ENCODE data around the gene FAM120A.

- TF ChIP-seq, protein P1, sequence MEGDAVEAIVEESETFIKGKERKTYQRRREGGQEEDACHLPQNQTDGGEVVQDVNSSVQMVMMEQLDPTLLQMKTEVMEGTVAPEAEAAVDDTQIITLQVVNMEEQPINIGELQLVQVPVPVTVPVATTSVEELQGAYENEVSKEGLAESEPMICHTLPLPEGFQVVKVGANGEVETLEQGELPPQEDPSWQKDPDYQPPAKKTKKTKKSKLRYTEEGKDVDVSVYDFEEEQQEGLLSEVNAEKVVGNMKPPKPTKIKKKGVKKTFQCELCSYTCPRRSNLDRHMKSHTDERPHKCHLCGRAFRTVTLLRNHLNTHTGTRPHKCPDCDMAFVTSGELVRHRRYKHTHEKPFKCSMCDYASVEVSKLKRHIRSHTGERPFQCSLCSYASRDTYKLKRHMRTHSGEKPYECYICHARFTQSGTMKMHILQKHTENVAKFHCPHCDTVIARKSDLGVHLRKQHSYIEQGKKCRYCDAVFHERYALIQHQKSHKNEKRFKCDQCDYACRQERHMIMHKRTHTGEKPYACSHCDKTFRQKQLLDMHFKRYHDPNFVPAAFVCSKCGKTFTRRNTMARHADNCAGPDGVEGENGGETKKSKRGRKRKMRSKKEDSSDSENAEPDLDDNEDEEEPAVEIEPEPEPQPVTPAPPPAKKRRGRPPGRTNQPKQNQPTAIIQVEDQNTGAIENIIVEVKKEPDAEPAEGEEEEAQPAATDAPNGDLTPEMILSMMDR (conservative IDR thresholded peaks at IDR 0.05; ENCODE audit: low read depth, low read length) = no peak
- TF ChIP-seq EZH2 (IDR thresholded peaks at IDR 0.05; ENCODE audit: low read length, unreplicated experiment) = no peak
These were observed 34.8 kb upstream of the FAM120A start for GRCh38 chr9:93416530-93417235.

Measured in PC-3 (cell line).